ENCODE results near the gene MYH9.
"Not testable (repeated sequence)": the region's sequence is repeated elsewhere in the genome, so short reads cannot be mapped to it uniquely, and the experiment has no call there.

The MYH9 gene

GRCh38 chr22:36262307-36262706 is 125.5 kb downstream of the MYH9 start:
- not testable (repeated sequence) for DNase-seq

GRCh38 chr22:36261675-36262074 is 126.1 kb downstream of the MYH9 start:
- DNase-seq: not testable (repeated sequence)

- no peak for DNase-seq
Observed at GRCh38 chr22:36259615-36260300, 128.0 kb downstream of the MYH9 start.

GRCh38 chr22:36258701-36259614 is 128.8 kb downstream of the MYH9 start:
- peak; percentile 63 for DNase-seq

- no peak for DNase-seq
Observed at GRCh38 chr22:36257948-36258670, 129.7 kb downstream of the MYH9 start.

GRCh38 chr22:36257308-36257707 is 130.5 kb downstream of the MYH9 start:
- no peak for DNase-seq

- no peak for DNase-seq
Observed at GRCh38 chr22:36256478-36256877, 131.3 kb downstream of the MYH9 start.

- not testable (repeated sequence) for DNase-seq
Observed at GRCh38 chr22:36255572-36255971, 132.2 kb downstream of the MYH9 start.

GRCh38 chr22:36253523-36254490 is 134.0 kb downstream of the MYH9 start:
- DNase-seq: peak; percentile 66

GRCh38 chr22:36252754-36253522 is 134.8 kb downstream of the MYH9 start, which contains the start of gene APOL1:
APOL1 (plus strand) TSS chr22:36253133; CDS start chr22:36254956, 1,823 bp downstream.
- DNase-seq: peak; percentile 68

- DNase-seq: not testable (repeated sequence)
Observed at GRCh38 chr22:36251979-36252608, 135.7 kb downstream of the MYH9 start.

- not testable (repeated sequence) for DNase-seq
Observed at GRCh38 chr22:36250292-36250960, 137.3 kb downstream of the MYH9 start.

GRCh38 chr22:36249160-36249559 is 138.6 kb downstream of the MYH9 start:
- DNase-seq: no peak

- no peak for DNase-seq
Observed at GRCh38 chr22:36247955-36248354, 139.8 kb downstream of the MYH9 start.

- no peak for DNase-seq
Observed at GRCh38 chr22:36246718-36247117, 141.0 kb downstream of the MYH9 start.

- DNase-seq: no peak
Observed at GRCh38 chr22:36245805-36246356, 141.9 kb downstream of the MYH9 start.

- DNase-seq: peak; percentile 14
Observed at GRCh38 chr22:36244522-36245391, 143.0 kb downstream of the MYH9 start.

GRCh38 chr22:36243986-36244385 is 143.8 kb downstream of the MYH9 start:
- no peak for DNase-seq

Data from stimulated activated CD8-positive, alpha-beta memory T cell treated with anti-CD3 and anti-CD28 coated beads, Interleukin-4, amount 100 ng/mL, for 48 hours (primary cell).